ENCODE results near the gene PDK2.
A peak's percentile ranks its signal among the peaks of the same experiment; 100 is the strongest.

The PDK2 gene

GRCh38 chr17:50141745-50142110, 46.6 kb downstream of the PDK2 start:
- H3K27ac Mint-ChIP-seq: peak overlapping the region; percentile 54
- H3K4me1 Mint-ChIP-seq: peaks cover 72% of the 10 kb centered on the region
- ATAC-seq (ENCODE audit: low read depth) (no peak), DNase-seq (ENCODE audit: low spot score in 2 of 2) (no peak)
- H3K4me3 Mint-ChIP-seq: peak overlapping the region; percentile 60
- H3K9me3 Mint-ChIP-seq: no peaks in the 10 kb centered on the region
- H3K36me3 Mint-ChIP-seq: peaks cover 53% of the 10 kb centered on the region
- no peaks in the 10 kb centered on the region for H3K27me3 Mint-ChIP-seq

GRCh38 chr17:50143461-50144176, 48.5 kb downstream of the PDK2 start:
- Mint-ChIP-seq H3K27me3 (no peaks in the 10 kb centered on the region), H3K27ac (peak overlapping the region; percentile 54), H3K4me1 (peaks cover 70% of the 10 kb centered on the region), H3K4me3 (peak overlapping the region; percentile 97), H3K36me3 (peaks cover 44% of the 10 kb centered on the region), H3K9me3 (no peaks in the 10 kb centered on the region)
- ATAC-seq (ENCODE audit: low read depth) (no peak), DNase-seq (ENCODE audit: low spot score in 2 of 2) (no peak)

- Mint-ChIP-seq H3K27ac (peak overlapping the region; percentile 92), H3K36me3 (peaks cover 46% of the 10 kb centered on the region), H3K4me1 (peaks cover 70% of the 10 kb centered on the region), H3K27me3 (no peaks in the 10 kb centered on the region), H3K9me3 (no peaks in the 10 kb centered on the region), H3K4me3 (peak overlapping the region; percentile 97)
- ATAC-seq (ENCODE audit: low read depth): no peak
- DNase-seq (ENCODE audit: low spot score in 2 of 2): no peak
Observed at GRCh38 chr17:50144355-50144754, 49.2 kb downstream of the PDK2 start.

- no peak for ATAC-seq (ENCODE audit: low read depth)
- H3K27ac Mint-ChIP-seq: peak overlapping the region; percentile 92
- H3K36me3 Mint-ChIP-seq: peaks cover 43% of the 10 kb centered on the region
- H3K4me1 Mint-ChIP-seq: peaks cover 67% of the 10 kb centered on the region
- no peaks in the 10 kb centered on the region for H3K27me3 Mint-ChIP-seq
- peak overlapping the region; percentile 97 for H3K4me3 Mint-ChIP-seq
- no peaks in the 10 kb centered on the region for H3K9me3 Mint-ChIP-seq
- DNase-seq (ENCODE audit: low spot score in 2 of 2): no peak
Observed at GRCh38 chr17:50144845-50145531, 49.8 kb downstream of the PDK2 start.

GRCh38 chr17:50145532-50146229, 50.5 kb downstream of the PDK2 start:
- no peaks in the 10 kb centered on the region for H3K27me3 Mint-ChIP-seq
- no peak for ATAC-seq (ENCODE audit: low read depth)
- H3K4me1 Mint-ChIP-seq: peaks cover 61% of the 10 kb centered on the region
- no peaks in the 10 kb centered on the region for H3K9me3 Mint-ChIP-seq
- peak overlapping the region; percentile 97 for H3K4me3 Mint-ChIP-seq
- DNase-seq (ENCODE audit: low spot score in 2 of 2): no peak
- H3K27ac Mint-ChIP-seq: peak overlapping the region; percentile 92
- peaks cover 42% of the 10 kb centered on the region for H3K36me3 Mint-ChIP-seq

- no peak for ATAC-seq (ENCODE audit: low read depth)
- Mint-ChIP-seq H3K4me3 (peak overlapping the region; percentile 97), H3K27me3 (no peaks in the 10 kb centered on the region), H3K4me1 (peaks cover 55% of the 10 kb centered on the region), H3K9me3 (no peaks in the 10 kb centered on the region), H3K36me3 (peaks cover 40% of the 10 kb centered on the region), H3K27ac (peak overlapping the region; percentile 92)
- no peak for DNase-seq (ENCODE audit: low spot score in 2 of 2)
Observed at GRCh38 chr17:50146230-50146926, 51.2 kb downstream of the PDK2 start.

GRCh38 chr17:50146927-50147665, 51.9 kb downstream of the PDK2 start:
- Mint-ChIP-seq H3K27me3 (no peaks in the 10 kb centered on the region), H3K27ac (peak overlapping the region; percentile 92), H3K9me3 (no peaks in the 10 kb centered on the region), H3K4me3 (peak overlapping the region; percentile 97), H3K36me3 (peaks cover 36% of the 10 kb centered on the region), H3K4me1 (peaks cover 50% of the 10 kb centered on the region)
- ATAC-seq (ENCODE audit: low read depth): no peak
- no peak for DNase-seq (ENCODE audit: low spot score in 2 of 2)

GRCh38 chr17:50147841-50148225, 52.7 kb downstream of the PDK2 start:
- Mint-ChIP-seq H3K27me3 (no peaks in the 10 kb centered on the region), H3K27ac (peak overlapping the region; percentile 92), H3K9me3 (no peaks in the 10 kb centered on the region), H3K4me1 (peaks cover 45% of the 10 kb centered on the region), H3K36me3 (peaks cover 28% of the 10 kb centered on the region), H3K4me3 (peak overlapping the region; percentile 97)
- ATAC-seq (ENCODE audit: low read depth) (no peak), DNase-seq (ENCODE audit: low spot score in 2 of 2) (no peak)

GRCh38 chr17:50148226-50149090, 53.3 kb downstream of the PDK2 start:
- Mint-ChIP-seq H3K27ac (peak overlapping the region; percentile 92), H3K9me3 (no peaks in the 10 kb centered on the region), H3K36me3 (peaks cover 24% of the 10 kb centered on the region), H3K27me3 (no peaks in the 10 kb centered on the region), H3K4me3 (peak overlapping the region; percentile 97), H3K4me1 (peaks cover 40% of the 10 kb centered on the region)
- peak; percentile 74 for ATAC-seq (ENCODE audit: low read depth)
- DNase-seq (ENCODE audit: low spot score in 2 of 2): peak; percentile 74 to 86

GRCh38 chr17:50149091-50149416, 53.9 kb downstream of the PDK2 start:
- DNase-seq (ENCODE audit: low spot score in 2 of 2) (peak in 1 of 2 donors; percentile 38), ATAC-seq (ENCODE audit: low read depth) (no peak)
- Mint-ChIP-seq H3K4me3 (peak overlapping the region; percentile 97), H3K4me1 (peaks cover 34% of the 10 kb centered on the region), H3K27ac (peak overlapping the region; percentile 92), H3K9me3 (no peaks in the 10 kb centered on the region), H3K36me3 (peaks cover 24% of the 10 kb centered on the region), H3K27me3 (no peaks in the 10 kb centered on the region)

- H3K36me3 Mint-ChIP-seq: peaks cover 17% of the 10 kb centered on the region
- peak overlapping the region; percentile 97 for H3K4me3 Mint-ChIP-seq
- no peaks in the 10 kb centered on the region for H3K9me3 Mint-ChIP-seq
- H3K27ac Mint-ChIP-seq: peak overlapping the region; percentile 92
- H3K27me3 Mint-ChIP-seq: no peaks in the 10 kb centered on the region
- no peak for ATAC-seq (ENCODE audit: low read depth)
- DNase-seq (ENCODE audit: low spot score in 2 of 2): peak; percentile 39 to 55
- peaks cover 32% of the 10 kb centered on the region for H3K4me1 Mint-ChIP-seq
Observed at GRCh38 chr17:50149417-50150353, 54.5 kb downstream of the PDK2 start.
